Uterus (tissue), 2 donors: ENCODE data around the gene REEP3.

Source experiments
- POLR2A ChIP-seq, 2 donors: fragments of 450-650 bp; IDR thresholded peaks; one replicate each; pipeline ENCODE4 v1.6.1; 2016; ENCODE audit warnings: antibody characterized with exemption in 2 of 2, mild to moderate bottlenecking in 1 of 2, moderate library complexity in 1 of 2
- TF ChIP-seq, protein P1 (sequence below), 4 experiments: fragments of 200-600 bp in 2 of 4; fragments of 450-650 bp in 2 of 4; sonication (generic) in 2 of 4; IDR thresholded peaks; one replicate each; pipeline ENCODE4 v1.5.1; 2016 to 2019; ENCODE audit warnings: antibody characterized with exemption in 4 of 4, mild to moderate bottlenecking in 2 of 4, moderate library complexity in 1 of 4

DNA sequence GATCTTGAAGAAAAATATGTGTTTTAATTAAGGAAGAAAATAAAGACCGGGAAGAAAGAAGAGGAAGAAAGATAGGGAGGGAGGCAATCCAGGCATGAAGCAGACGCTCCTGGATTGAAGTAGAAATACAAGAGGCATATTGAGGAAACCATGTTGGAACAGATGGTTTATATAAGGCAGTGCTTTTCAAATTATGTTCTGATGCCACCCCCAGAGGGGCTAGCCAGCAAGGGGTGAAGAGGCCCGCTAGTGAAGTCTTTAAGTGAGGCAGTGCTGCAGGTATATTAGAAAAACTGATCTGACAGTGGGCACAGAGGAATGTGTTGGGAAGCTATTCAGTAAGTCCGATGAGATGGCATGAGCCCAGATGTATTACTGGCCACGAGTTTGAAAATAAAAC lies 40.1 kb downstream of the REEP3 start:
- TF ChIP-seq, protein P1, sequence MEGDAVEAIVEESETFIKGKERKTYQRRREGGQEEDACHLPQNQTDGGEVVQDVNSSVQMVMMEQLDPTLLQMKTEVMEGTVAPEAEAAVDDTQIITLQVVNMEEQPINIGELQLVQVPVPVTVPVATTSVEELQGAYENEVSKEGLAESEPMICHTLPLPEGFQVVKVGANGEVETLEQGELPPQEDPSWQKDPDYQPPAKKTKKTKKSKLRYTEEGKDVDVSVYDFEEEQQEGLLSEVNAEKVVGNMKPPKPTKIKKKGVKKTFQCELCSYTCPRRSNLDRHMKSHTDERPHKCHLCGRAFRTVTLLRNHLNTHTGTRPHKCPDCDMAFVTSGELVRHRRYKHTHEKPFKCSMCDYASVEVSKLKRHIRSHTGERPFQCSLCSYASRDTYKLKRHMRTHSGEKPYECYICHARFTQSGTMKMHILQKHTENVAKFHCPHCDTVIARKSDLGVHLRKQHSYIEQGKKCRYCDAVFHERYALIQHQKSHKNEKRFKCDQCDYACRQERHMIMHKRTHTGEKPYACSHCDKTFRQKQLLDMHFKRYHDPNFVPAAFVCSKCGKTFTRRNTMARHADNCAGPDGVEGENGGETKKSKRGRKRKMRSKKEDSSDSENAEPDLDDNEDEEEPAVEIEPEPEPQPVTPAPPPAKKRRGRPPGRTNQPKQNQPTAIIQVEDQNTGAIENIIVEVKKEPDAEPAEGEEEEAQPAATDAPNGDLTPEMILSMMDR (IDR thresholded peaks at IDR 0.05) = no peak
- no peak for TF ChIP-seq POLR2A (IDR thresholded peaks at IDR 0.05)
